Measurements from ENCODE around the gene F2.
"Not testable (repeated sequence)": the region's sequence is repeated elsewhere in the genome, so short reads cannot be mapped to it uniquely, and the experiment has no call there.

Gene F2

DNA sequence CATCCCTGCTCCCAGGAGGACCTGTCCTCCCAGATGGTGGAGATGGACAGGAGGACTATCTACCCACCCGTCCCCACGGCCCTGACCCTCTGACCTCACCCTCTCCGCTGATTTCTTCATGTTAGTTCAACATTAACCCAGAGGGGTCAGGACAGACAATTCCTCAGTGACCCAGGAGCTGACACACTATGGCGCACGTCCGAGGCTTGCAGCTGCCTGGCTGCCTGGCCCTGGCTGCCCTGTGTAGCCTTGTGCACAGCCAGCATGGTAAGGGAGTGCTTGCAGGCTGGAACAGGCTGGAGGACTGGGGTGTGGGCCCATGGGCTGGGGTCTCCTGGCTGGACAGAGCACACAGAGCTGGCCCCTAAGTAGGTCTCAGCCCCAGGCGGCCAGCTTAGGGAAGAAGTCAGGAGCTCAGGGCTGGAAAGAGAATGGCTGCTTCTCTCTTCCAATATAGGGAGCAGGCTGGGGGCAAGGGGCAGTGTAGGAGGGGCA, at the start of gene F2:
Gene F2 (plus strand): TSS at position 166 of the 495 bp plus-strand sequence. CDS start 23 bp downstream, at position 189.
- no peak for DNase-seq

DNA sequence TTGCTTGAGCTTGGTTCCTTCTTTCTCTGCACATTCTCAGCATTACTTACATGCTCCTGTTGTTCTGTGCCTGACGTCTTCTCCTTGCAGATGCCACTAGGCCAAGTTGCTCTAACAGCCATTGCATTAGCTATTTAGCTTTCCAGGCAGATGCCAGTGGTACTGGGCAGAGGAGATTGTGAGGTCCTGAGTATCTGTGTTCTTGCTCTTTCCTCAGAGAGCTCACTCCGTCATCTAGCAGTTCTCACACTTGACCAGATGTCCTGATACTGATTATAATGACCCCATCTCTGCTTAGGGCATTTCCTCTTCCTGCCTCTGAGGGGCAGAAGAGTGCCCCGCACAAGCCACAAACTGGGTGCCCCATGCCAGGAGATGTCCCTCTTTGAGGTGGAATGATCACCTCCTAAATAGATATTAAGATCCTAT, 49.3 kb upstream of the F2 start:
- peak in 1 of 51 donors; percentile 20 for DNase-seq

DNA sequence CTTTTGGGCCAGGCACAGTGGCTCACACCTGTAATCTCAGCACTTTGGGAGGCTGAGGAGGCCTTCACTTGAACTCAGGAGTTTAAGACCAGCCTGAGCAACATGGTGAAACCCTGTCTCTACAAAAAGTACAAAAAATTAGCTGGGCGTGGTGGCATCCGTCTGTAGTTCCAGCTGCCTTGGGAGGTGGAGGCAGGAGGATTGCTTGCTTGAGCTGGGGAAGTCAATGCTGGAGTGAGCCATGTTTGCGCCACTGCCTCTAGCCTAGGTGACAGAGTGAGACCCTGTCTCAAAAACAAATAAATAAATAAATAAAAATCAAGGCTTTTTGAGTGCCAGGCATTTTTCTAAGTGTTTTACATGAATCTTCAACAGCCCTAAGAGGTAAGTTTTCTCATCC, 48.5 kb upstream of the F2 start:
- not testable (repeated sequence) for DNase-seq

DNA sequence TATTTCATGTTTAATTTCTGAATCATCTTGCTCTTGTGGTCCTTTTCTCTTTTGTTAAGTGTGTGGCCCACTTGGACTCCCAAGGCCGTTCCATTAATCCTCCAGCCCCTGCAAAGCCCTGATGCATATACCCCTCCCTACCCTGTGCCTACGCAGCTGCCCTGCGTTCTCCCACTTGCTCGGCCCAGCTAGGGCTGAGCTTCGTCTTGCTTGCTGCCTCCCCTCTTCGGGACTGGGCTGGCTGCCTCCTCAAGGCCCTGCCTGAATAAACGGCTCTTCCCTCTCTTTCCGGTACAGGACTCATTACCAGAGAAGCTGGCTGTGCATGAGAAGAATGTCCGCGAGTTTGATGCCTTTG, 47.1 kb upstream of the F2 start:
- DNase-seq = no peak

DNA sequence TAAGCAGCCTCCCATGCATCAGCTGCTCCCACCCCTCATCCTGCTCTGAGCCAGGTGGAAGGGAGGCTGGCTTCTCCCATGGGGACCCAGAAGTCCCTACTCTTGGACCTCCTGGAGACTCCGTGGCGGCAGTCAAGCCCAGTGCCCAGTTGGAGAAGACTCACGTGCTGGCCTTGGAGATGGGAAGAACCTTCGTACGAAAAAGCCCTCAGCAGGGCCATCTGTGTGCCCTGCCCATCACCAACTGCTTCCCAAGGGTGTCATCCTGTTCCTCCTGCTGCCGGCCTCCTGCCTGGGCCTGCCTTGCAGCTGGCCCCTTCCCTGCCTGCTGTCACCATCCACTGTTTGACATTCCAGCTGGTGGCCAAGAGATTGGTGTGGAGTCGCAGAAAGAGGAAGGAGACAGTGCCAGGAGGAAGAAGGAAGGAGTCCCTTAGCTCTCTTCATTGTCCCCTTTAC, 46.6 kb upstream of the F2 start:
- DNase-seq = no peak

DNA sequence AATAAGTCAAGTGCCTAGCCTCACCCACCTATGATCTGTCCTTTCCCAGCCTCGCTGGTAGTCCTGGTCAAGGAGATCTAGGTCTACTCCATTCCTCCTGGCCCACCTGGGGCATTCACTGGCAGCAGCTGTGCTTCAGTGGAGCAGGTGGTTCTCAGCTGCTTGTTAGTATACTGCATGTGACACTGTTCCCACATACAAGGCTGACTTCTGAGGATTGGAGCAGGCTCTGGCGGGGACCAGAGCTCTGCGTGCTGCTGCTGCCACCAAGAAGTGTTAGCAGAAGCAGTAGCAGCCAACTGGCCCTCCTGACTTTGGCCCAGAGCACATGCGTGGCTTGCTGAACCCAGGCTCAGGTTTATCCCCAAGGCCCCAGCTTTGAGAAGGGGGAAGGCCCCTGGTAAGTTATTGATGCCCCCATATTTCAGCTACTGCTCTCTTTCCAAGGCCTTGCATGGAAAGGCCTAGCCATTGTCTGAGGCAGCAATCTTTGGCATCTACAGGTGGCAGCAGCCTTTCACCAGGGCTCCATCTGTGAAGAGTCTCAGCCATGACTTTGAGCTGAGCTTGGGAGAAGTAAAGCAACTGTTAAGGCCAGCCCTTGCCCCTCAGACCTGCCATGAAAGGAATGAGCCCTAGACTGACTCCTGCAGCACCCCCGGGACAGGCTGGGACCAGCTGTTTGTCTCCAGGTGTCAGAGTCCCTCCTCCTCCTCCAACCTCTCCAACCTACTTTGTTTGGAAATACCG, 45.1 kb upstream of the F2 start:
- no peak for DNase-seq

DNA sequence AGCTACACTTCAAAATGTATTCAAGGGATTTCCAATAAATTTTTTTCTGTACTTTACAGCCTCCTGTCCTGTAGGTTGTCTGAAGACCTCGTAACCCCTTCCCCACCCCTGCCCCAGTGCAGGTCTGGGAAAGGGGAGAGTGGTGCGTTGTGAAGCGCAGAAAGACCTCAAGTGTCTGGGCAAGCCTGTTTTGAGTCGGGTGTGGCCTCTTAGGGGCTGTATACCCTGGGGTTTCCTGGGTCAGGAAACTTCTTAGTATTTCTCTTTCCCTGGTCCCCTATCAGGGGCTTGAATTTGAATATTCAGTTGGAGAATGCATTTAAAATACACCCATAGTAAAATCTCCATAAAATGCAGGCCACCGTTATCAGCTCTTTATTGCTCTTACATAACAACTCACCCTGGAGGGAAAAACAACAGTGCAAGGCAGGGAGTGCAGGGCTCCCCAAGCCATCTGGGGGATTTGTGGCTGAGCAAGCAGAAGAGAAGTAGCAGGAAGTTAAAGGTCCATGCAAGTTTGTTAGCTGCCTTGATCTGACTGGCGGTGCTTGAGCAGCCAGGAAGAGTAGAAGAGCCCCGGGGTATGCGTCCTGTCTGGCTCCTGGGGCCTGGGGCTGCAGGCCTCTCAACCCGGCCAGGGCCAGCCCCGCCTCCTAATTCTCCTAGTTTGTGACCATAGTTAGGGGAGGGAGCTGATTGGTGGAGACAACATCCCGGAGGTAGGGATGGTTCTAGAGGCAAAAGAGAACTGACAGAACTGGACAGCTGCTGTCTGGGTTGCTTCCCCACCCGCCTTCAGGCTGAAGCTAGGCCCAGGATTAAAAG, 44.3 kb upstream of the F2 start:
- peak in 1 of 51 donors; percentile 60 for DNase-seq

DNA sequence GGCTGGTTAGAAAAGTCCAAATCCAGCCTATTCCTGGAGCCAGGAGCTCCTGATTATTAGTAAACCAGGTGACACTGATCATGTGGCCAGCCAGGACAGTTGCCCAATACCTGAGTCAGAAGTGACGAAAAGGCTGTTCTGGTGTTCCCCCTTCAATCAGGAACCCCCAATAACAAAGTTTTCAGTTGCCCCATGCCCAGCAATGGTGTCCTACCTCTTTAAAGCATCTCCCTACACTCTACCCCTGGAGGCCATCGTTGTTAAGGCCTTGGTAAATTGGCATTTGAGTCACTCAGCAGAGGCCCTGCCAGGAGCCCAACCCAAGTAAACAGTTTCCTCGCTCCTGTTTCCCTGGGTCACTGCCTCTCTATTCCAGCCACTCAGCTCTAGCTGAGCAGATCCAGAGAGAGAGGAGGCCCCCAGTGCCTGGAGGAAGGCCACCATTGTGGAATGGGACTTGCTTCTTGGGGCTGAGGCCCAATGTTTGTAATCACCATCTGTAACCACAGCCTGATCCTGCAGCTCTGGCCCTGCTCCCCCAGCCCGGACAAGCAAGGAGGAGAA, 43.6 kb upstream of the F2 start:
- DNase-seq = peak in 20 of 51 donors; percentile 31 to 79 (median 54)

DNA sequence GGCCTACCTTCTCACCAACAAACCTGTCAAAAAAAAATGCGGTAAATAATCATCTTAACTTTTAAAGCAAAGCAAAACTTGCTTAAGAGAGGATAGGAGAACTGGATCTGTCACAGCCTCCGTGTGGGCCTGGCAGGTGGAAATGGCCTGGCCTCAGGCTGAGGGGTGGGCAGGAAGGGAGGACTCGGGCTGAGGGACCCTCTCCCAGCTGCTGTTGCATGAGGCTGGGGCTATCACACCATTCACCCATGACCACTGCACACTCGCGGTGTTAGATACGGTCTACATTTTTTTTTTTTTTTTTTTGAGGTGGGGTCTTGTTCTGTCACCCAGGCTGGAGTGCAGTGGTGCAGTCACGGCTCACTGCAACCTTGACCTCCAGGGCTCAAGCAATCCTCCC, 43.1 kb upstream of the F2 start:
- no peak for DNase-seq

DNA sequence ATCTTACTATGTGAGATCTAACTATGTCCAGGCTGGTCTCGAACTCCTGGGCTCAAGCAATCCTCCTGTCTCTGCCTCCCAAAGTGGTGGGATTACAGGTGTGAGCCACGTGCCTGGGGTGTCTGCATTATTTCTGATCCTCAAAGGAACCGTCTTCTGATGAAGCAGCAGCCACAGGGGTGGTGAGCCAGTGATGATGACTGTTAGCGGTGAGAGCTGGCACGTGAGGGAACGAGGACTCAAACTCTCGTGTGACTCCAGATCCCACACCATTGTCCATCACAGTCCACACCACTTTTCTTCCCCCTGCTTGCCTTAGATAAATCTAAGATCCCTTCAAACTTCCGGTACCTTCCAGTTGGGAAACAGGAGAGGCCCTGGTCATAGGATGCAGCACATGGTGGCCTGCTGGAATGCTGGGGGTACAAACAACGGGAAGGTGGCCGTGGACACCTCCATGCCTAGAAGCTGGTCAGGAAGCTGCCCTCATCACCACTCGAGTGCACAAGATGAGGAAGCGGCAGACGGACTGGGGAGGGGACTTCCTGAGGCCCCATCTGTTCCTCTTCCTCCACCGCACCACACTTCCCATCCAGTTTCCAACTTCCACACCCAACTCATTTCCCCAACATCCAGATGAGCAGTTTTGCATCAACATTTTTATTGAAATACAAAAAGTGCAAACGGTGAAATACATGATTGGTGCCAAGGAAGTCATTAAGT, 42.4 kb upstream of the F2 start:
- DNase-seq = peak in 1 of 51 donors; percentile 19

DNA sequence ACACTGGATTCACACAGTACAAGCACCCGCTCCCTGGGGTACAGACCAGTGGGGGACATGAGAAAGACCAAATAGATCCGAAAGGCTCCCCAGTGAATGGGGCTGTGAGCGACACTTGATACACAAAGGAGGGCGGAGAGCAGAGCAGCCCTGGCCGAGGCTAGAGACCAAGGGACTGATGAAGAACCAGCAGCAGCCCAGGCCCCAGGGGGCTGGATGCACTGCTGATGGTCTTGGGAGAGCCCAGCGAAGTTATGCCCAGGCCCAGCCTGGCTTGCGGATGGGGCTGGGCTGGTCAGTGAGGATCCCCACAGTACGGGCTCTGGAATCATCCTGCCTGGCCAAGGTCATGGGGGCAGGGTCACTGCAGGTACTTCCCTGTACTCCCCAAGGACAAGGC, 41.8 kb upstream of the F2 start:
- DNase-seq = no peak

DNA sequence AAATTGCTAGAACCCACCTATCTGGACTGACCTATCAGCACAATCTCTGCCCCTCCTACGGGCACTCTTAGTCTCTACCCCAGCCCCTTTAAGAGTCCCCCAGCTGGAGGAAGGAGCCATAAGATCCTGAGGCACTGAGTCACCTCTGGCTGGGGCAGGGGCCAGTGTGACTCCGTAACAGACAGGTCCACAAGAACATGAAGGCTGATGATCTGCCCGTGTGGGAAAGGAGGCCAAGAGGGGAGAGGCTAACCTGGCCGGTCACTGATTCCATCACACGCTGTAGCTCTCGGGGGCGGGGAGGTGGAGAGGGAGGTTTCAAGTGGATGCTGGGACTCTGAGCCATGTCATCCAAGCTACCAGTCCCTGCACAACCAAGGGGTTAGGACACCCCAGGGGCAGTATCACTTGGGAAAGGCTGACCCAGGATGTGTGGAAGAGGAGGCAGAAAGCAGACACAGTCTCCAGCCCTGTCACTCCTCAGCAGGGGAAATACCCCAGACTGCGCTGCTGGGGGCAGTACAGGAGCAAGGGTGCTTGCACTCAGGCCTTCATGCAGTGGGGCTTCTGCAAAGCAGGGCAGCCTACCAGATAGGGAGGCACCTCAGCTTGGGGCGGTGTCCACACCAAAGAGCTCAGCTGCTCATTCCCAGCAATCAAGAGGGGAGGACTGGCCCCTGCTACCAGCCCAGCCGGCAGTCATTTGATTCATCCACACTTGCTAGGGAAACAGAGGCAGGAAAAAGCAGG, 40.8 kb upstream of the F2 start:
- DNase-seq = no peak

DNA sequence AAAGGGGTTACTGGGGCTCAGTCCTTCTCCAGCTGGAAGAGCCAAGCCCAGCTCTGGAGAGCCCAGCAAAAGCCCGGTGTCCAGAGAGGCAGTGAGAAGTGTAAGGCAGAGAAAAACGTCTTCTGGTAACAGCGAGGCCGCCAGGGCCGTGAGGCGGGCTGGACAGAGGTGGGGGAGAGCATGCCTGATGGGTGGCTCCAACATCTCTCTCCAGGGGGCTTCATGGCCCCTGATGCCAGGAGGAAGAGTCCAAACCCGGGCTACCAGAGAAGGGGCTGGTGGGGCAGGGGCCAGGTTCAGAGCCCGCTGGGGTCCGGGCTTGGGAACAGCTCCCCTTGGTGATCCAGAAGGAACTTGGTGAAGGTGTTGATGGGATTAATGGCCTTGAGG, 40.3 kb upstream of the F2 start:
- no peak for DNase-seq

DNA sequence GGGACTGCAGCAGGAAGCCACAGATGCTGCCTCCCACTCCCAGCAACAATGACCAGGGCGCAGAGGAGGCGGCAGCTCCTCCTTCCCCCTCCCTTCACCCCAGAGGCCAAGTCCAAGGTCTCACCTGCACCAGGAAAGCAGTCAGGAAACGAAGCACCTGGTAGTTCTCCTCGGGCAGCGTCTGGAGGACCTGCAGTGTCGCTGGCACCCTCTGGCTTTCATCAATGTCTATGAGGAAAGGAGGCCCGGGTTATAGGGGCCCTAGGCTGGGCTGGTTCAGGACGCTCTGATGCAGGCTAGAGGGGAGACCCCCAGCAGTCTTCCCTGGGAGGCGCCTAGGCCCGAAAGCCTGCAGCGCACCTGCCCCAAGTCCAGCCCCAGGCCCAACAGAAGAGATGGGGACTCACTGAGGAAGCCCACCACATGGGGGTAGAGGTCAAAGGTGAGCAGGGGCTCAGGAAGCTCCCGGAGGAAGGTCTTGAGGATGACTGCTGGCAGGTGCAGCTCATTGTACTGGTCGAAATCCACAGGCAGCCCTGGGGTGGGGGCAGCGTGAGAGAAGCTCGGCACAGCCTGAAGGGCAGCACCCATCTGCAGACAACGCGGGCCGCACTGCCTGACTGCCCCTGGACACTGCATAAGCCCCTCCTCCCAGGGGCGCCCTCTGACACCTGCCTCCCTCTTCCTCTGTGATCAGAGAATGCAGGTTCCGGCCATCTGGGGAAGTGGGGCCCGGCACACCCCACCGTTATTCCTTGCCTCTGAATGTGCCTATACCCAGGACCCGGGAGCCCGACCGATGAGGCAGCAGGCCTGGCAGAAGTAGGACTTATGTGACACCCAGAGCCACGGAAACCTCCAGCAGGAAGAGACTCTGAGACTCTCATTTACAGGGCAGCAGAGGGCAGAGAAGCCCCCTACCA, 39.5 kb upstream of the F2 start:
- no peak for DNase-seq

DNA sequence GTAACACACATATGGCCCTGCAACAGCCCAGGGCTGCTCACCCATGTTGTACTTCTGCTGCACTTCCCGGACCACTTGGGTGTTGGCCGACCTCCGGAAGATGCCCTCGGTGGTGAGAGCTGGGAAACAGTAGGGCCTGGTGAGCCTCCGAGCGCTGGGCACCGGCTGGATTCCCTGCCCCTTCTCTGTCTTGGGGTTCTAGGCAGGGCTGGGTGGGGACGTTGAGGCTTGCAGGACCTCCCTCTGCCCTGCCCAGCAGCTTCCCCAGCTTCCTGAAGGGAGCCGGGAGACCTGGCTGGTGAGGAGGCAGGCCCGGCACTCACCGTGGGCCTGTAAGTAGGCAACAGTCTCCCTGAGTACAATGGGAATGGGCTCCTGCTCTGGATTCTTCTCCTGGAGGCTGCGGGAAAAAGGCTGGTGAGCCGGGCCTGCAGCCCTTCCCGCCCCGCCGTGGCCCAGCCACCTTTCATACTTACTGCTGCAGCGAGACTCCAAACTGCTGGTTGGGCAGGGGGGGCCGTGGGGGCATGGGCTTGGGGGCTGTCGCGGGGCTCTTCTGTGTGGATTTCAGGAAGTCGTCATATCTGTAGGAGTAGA, 38.8 kb upstream of the F2 start:
- DNase-seq = no peak

DNA sequence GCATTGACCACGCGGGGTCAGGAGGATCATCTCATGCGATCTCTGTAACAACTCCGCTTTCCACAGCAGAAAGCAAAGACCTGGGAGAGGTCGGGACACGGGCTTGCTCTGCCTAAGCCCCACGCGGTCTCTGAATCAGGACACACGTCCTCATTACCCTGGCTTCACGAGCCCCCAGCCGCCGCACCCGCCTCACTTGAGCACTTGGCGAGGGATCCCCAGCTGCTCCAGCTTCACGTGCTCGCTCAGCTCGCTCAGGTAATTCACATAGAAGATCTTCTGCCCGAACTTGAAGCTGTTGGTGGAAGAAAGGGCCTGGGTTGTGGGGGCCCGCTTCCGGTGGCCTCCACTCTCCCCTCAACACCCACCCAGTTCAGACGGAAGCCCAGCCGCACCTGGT, 38.2 kb upstream of the F2 start:
- DNase-seq = no peak

DNA sequence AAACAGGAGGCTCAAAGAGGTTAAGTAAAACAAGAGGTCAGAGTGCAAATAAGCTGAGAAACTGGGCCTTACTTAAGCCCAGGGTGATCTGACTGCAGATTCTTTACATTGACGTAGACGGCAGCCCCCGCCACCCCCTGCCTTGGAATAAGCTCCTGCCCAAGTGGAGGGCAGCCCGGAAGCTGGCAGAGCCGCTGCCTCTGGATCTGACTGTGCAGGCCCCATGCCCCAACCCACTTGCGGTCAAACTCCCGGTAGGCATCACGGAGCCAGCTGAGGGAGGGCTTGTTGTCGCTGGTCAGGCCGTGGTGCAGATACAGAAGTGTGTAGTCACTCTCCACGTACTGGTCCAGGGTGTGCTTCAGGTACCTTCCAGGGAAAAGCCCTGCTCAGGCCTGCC, 37.2 kb upstream of the F2 start:
- DNase-seq = no peak

DNA sequence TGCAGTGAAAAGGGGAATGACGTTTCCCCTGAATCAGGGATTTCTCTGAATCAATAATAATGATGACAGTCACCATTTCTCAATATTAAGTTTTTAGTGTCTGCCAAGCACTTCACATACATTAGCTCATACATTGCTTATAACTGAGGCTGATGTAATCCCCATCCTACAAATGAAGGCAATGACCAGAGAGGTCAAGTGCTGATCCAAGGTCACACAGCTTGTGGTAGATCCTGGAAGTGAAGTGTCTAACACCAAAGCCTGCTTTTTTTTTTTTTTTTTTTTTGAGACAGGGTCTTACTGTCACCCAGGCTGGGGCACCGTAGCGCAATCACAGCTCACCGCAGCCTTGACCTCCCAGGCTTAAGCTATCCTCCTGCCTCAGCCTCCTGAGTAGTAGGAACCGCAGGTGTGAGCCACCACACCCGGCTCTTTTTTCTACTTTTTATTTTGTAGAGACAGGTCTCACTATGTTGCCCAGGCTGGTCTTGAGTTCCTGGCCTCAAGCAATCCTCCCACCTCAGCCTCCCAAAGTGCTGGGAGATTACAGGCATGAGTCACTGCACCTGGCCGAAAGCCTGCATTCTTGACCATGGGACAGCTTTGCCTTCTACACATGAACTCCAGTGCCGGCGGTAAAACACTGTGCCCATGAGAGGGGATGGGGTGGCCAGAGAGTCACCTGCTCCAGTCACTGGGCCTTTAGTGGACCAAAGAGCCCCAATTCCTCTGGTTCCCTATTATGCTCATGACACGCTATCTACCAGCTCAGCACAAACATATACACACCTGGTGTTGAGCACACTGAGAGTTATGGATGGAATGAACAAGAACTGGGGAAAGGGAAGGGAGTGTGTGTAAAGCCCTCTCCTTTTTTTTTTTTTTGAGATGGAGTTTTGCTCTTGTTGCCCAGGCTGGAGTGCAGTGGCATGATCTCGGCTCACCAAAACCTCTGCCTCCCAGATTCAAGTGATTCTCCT, 36.0 kb upstream of the F2 start:
- DNase-seq = no peak

Data from hypothalamus (tissue), 51 donors.